Omental fat pad (tissue), 4 donors: ENCODE measurements around the gene MRPL36. TPM values are rescaled to one million over a fixed set of nuclear protein-coding genes. Genes with fewer than 3 reads are reported as not detected.

Experiments
- ATAC-seq: fragments of 150-250 bp; one replicate; pipeline ENCODE4 v1.9.1; 2016; ENCODE audit warnings: mild to moderate bottlenecking, moderate library complexity; ENCODE audit not compliant: low FRiP score
- DNase-seq: peaks from one replicate; pipeline ENCODE4 v3.0.0-alpha.2; 2019; ENCODE audit warnings: low spot score
- total RNA-seq, 4 donors: library from RNA; depleted of rRNA; stranded (reverse); fragments of >200 nt; gene quantifications; one replicate each; pipeline ENCODE4 v1.1.0, GENCODE V29; 2016
- TF ChIP-seq, protein P1 (sequence below), 3 donors: fragments of 450-650 bp; IDR thresholded peaks; one replicate each; pipeline ENCODE4 v1.5.1; 2016 to 2017; ENCODE audit warnings: antibody characterized with exemption in 3 of 3, mild to moderate bottlenecking in 3 of 3, moderate library complexity in 2 of 3

Gene MRPL36
- total RNA-seq, 4 donors from 2014 or later: 16.1 to 57.5 (median 49.5) TPM

DNA sequence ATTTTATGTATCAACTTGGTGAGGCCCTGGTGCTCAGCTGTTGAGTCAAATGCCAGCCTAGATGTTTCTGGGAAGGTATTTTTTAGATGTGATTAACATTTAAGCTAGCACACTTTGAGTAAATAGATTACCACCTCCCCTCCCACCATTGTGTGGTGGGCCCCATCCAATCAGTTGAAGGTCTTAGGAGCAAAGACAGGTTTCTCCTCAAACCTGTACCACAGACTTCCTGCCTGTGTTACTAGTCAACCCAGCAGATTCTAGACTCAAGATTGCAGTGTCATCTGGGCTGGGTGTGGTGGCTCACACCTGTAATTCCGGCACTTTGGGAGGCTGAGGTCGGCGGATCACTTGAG, 33.8 kb downstream of the MRPL36 start:
- ATAC-seq: no peak
- no peak for DNase-seq
- TF ChIP-seq, protein P1, sequence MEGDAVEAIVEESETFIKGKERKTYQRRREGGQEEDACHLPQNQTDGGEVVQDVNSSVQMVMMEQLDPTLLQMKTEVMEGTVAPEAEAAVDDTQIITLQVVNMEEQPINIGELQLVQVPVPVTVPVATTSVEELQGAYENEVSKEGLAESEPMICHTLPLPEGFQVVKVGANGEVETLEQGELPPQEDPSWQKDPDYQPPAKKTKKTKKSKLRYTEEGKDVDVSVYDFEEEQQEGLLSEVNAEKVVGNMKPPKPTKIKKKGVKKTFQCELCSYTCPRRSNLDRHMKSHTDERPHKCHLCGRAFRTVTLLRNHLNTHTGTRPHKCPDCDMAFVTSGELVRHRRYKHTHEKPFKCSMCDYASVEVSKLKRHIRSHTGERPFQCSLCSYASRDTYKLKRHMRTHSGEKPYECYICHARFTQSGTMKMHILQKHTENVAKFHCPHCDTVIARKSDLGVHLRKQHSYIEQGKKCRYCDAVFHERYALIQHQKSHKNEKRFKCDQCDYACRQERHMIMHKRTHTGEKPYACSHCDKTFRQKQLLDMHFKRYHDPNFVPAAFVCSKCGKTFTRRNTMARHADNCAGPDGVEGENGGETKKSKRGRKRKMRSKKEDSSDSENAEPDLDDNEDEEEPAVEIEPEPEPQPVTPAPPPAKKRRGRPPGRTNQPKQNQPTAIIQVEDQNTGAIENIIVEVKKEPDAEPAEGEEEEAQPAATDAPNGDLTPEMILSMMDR (IDR thresholded peaks at IDR 0.05): no peak

DNA sequence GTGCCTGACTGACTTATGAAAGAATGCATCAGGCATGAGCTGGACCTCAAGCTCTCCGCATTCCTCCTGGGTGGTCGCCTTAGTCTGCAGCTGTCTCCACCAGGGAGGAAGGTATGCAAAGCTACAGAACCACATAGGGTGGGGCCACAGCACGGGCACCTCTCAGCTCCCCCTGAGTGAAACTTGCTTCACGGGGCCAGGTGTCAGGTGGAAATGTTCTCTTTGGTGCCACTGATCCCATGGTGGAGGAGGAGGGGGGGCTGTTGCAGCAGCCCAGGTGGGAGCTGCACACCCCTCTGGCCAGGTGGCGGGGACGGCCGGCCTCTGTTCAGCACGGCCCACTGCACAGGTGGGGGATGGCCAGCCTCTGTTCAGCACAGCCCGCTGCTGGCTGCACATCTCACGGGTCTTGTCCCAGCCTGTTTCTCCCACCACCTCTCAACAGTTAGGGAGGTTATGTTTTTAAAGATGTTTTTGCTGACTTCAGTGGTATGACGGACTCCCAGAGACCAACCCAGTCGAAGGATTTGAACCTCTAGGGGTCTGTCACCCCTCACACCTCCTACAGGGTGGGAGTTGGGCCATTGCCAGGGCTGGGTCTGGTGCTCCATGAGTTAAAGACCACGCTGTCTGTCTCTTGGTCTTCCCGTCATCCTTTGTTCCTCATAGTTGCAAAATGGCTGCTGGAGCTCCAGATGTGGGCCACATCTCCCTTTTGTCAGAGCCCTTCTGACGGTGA, 34.3 kb downstream of the MRPL36 start:
- DNase-seq: no peak
- TF ChIP-seq, protein P1 (IDR thresholded peaks at IDR 0.05): no peak

DNA sequence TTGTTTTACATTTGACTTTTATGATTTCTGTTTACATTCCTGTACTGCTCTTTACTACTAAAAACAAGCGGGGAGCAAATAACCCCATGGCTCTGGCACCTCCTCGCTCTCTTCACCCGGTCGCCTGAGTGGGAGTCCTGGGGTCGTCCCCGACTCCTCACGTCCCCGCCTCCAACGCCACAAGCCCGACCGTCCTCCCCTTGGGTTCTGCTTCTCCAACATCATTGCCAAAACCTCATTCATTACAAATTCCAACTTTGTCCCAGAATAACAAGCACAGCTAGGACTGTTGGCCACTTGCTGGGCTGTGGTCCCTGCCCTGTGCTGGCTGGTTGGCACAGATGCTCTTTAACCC, 35.1 kb downstream of the MRPL36 start:
- TF ChIP-seq, protein P1 (IDR thresholded peaks at IDR 0.05): no peak
- ATAC-seq: no peak
- no peak for DNase-seq

More for the DNA sequence above, 34.3 kb downstream of the MRPL36 start:
- ATAC-seq: no peak

DNA sequence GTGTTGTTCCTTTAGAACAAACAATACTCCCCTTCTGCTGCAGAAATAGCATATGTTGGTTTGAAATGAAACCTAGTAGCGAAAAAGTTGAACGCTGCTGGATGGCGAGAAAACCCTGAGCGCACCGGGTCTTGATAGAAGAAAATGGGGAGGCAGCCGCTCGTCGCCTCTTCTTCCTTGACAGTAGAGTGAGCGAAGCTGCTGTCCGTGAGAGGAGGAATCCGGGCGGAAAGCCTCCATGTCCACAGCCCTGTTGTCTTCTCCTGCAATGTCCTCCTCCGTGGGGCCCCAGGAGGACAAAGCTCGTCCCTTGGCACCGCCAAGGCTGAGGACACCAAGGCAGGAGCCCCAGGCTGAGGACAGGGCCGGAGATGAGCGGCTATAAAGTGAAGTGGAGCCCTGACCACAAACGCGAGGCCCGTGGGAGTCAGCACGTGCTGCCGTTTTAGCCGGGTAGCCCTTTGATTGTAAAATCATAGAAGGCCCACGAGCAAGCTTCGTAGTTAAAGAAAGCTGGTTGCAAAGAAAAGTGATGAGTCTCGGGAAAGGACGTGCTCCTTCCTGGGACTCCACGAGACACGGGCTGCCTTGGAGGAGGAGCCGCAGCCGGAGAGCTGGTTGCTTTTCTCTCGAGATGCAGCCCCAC, 35.6 kb downstream of the MRPL36 start:
- DNase-seq (no peak), ATAC-seq (no peak)
- TF ChIP-seq, protein P1 (IDR thresholded peaks at IDR 0.05): no peak

DNA sequence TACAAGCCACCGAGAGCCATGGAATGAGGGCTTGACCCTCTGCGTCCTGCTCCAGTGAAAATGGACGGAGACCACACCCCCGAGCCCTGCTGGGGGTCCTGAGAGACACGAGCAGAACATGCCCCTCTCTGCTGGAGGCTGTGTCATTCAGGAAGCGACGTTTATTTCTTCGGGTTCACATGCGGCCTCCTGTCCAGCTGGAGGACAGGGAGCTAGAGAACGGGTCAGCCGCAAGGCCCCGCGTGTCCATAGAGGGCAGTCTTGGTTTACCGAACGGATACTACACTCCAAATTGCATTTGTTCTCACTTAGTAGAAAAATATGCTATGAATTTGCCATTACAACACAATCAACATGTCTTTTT, 36.1 kb downstream of the MRPL36 start:
- DNase-seq: no peak
- TF ChIP-seq, protein P1 (IDR thresholded peaks at IDR 0.05): no peak
- no peak for ATAC-seq

DNA sequence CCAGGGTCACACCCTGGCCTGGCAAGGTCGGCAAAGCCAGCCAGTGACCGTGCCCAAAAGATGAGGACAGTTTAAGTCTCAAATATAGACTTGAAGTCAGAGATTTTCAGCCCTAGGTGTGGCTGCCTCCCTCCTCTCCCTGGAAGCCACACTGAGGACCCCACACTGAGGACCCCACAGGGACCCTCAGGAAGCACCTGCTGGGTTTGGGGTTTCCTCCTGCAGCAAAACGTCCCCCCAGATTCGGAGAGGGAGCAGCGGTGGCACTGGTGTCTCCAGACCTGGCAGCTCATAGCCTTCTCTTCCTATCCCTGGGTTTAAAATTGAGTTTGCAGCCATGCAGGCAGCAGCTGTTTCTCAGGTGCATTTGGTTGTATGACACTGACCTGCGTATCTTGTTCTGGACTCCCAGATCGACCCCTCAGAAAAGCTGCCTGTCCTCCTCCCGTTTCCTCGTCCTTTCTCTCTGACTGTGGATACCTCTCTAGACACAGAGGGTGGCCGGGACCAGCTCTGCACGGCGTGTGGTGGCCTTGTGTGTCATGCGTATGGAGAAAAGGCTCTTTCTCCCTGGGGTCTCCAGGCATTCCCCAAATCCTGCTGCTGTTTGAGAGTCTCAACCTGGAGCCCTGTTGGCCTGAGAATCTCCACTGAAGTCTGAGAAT, 36.6 kb downstream of the MRPL36 start:
- no peak for ATAC-seq
- no peak for DNase-seq
- TF ChIP-seq, protein P1 (IDR thresholded peaks at IDR 0.05): no peak
